HEK293T (cell line): Measurements from ENCODE around the gene IL6R.

ENCODE experiments used
- ARNT ChIP-seq: fragments of 450-650 bp; IDR thresholded peaks from 2 replicates; pipeline ENCODE4 v1.6.1; 2017; ENCODE audit warnings: mild to moderate bottlenecking
- BHLHE40 ChIP-seq: fragments of 450-650 bp; IDR thresholded peaks from 2 replicates; pipeline ENCODE4 v1.6.1; 2016; ENCODE audit warnings: mild to moderate bottlenecking, moderate library complexity, borderline replicate concordance
- CTBP1 ChIP-seq: fragments of 450-650 bp; IDR thresholded peaks from 2 replicates; pipeline ENCODE4 v1.6.1; 2016; ENCODE audit warnings: borderline replicate concordance
- ELF4 ChIP-seq: fragments of 450-650 bp; IDR thresholded peaks from 2 replicates; pipeline ENCODE4 v1.6.1; 2017; ENCODE audit warnings: antibody characterized with exemption
- FOXA1 ChIP-seq: fragments of 450-650 bp; IDR thresholded peaks from 2 replicates; pipeline ENCODE4 v1.6.1; 2016; ENCODE audit warnings: mild to moderate bottlenecking
- FOXK2 ChIP-seq: fragments of 450-650 bp; IDR thresholded peaks from 2 replicates; pipeline ENCODE4 v1.6.1; 2016; ENCODE audit warnings: mild to moderate bottlenecking
- FOXM1 ChIP-seq: fragments of 450-650 bp; IDR thresholded peaks from 2 replicates; pipeline ENCODE4 v1.6.1; 2017; ENCODE audit warnings: mild to moderate bottlenecking, borderline replicate concordance
- HDGF ChIP-seq: fragments of 450-650 bp; IDR thresholded peaks from 2 replicates; pipeline ENCODE4 v1.6.1; 2017; ENCODE audit warnings: antibody characterized with exemption, borderline replicate concordance
- L3MBTL2 ChIP-seq: fragments of 450-650 bp; conservative IDR thresholded peaks from 2 replicates; pipeline ENCODE4 v1.6.1; 2016; ENCODE audit warnings: mild to moderate bottlenecking
- LEF1 ChIP-seq: fragments of 450-650 bp; IDR thresholded peaks from 2 replicates; pipeline ENCODE4 v1.6.1; 2017; ENCODE audit warnings: mild to moderate bottlenecking, borderline replicate concordance
- NFRKB ChIP-seq: fragments of 450-650 bp; IDR thresholded peaks from 2 replicates; pipeline ENCODE4 v1.6.1; 2016; ENCODE audit warnings: mild to moderate bottlenecking, moderate library complexity
- PKNOX1 ChIP-seq: fragments of 450-650 bp; IDR thresholded peaks from 2 replicates; pipeline ENCODE4 v1.6.1; 2016
- SP1 ChIP-seq: fragments of 450-650 bp; IDR thresholded peaks from 2 replicates; pipeline ENCODE4 v1.6.1; 2017
- SUZ12 ChIP-seq: fragments of 450-650 bp; IDR thresholded peaks from 2 replicates; pipeline ENCODE4 v1.6.1; 2016; ENCODE audit warnings: mild to moderate bottlenecking

GRCh38 chr1:154420961-154421924, 16.1 kb downstream of the IL6R start:
- TF ChIP-seq LEF1 (no peak), HDGF (no peak), FOXA1 (no peak), FOXK2 (no peak), BHLHE40 (no peak), SP1 (no peak), NFRKB (no peak), SUZ12 (no peak), FOXM1 (no peak), ARNT (no peak), CTBP1 (no peak), L3MBTL2 (no peak), ELF4 (no peak), PKNOX1 (no peak)
